Measurements from ENCODE around the gene PLK5. TPM values are rescaled to one million over a fixed set of nuclear protein-coding genes. Genes with fewer than 3 reads are reported as not detected.

PLK5 gene
- total RNA-seq, 1 donor, result not detected

DNA sequence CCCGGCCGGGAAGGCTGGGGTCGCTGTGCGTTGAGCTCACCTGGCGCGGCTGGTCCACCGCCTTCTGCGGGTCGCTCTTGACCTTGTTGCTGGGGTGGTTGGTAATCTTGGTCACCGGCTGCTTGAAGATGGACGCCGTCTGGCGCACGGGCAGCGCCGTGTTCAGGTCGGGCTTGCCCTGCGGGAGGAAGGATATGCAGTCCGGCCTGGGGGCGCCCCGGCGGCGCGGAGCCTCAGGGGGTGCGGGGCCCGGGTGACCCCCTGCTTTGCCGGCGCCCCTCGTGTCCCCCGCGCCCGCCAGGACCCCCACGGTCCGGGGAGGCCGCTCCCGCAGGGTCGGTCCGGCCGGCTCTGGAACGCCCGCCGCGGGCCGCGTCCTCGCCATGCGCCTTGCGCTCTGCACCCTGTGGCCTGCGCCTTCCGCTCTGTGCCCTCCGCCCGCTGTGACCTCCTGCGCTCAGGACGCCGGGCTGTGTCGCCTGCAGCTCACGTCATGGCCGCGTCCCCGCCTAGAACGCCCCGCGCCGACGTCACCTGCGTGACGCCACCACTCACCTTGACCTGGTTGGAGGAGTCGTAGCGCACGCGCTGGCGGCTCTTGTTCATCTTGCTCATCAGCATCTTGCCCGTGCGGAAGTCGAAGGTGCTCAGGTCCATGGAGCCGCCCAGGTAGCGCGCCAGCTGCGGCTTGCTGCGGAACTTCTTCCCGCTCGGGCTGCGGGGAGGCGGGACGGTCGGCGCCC lies 60.8 kb downstream of the PLK5 start:
- no peak for DNase-seq (ENCODE audit: low read depth)
- TF ChIP-seq, protein P1, sequence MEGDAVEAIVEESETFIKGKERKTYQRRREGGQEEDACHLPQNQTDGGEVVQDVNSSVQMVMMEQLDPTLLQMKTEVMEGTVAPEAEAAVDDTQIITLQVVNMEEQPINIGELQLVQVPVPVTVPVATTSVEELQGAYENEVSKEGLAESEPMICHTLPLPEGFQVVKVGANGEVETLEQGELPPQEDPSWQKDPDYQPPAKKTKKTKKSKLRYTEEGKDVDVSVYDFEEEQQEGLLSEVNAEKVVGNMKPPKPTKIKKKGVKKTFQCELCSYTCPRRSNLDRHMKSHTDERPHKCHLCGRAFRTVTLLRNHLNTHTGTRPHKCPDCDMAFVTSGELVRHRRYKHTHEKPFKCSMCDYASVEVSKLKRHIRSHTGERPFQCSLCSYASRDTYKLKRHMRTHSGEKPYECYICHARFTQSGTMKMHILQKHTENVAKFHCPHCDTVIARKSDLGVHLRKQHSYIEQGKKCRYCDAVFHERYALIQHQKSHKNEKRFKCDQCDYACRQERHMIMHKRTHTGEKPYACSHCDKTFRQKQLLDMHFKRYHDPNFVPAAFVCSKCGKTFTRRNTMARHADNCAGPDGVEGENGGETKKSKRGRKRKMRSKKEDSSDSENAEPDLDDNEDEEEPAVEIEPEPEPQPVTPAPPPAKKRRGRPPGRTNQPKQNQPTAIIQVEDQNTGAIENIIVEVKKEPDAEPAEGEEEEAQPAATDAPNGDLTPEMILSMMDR (IDR thresholded peaks at IDR 0.05; ENCODE audit: insufficient read depth, low read length), result no peak

DNA sequence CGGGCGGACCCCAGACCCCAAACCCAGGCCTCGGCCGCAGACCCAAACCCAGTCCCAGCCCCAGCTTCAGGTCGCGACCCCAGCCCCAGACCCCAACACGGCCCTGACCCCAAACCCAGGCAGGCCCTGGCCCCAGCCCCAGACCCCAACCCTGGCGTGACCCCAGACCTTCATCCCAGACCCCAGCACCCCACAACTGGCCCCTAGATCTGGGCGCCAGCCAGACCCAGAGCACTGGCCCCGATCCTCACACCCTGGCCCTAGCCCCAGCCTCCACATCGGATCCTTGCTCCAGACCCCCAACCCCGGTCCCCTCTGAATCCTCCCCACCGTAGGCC lies 61.3 kb downstream of the PLK5 start:
- no peak overlapping the region for H3K4me3 ChIP-seq (ENCODE audit: low read depth, low read length)
- TF ChIP-seq, protein P1 (IDR thresholded peaks at IDR 0.05; ENCODE audit: insufficient read depth, low read length), result no peak
- no peak for DNase-seq (ENCODE audit: low read depth)

More for the DNA sequence above, 60.8 kb downstream of the PLK5 start:
- no peak overlapping the region for H3K4me3 ChIP-seq (ENCODE audit: low read depth, low read length)

Small RNA genes within 50 kb of the gene (small RNA-seq; reads per million reads assigned to genes)
- gene AC005943.2 (not detected), gene RN7SL477P (not detected)

Other genes starting within 250 kb of the PLK5 start
- gene FAM174C, start 248.5 kb upstream of the PLK5 start, total RNA-seq (ENCODE audit: low replicate concordance), result 25.2 and 123 TPM in 2 replicates
- not detected in 2 replicates for gene EFNA2, start 238.2 kb upstream of the PLK5 start, total RNA-seq (ENCODE audit: low replicate concordance)
- 14.6 and 40.7 TPM in 2 replicates for gene NDUFS7, start 140.2 kb upstream of the PLK5 start, total RNA-seq (ENCODE audit: low replicate concordance)
- 8.8 and 40.6 TPM in 2 replicates for gene GAMT, start 122.5 kb upstream of the PLK5 start, total RNA-seq (ENCODE audit: low replicate concordance)
- gene DAZAP1, start 116.5 kb upstream of the PLK5 start, total RNA-seq (ENCODE audit: low replicate concordance), result 17.3 and 43.8 TPM in 2 replicates
- gene RPS15, start 85.7 kb upstream of the PLK5 start, total RNA-seq (ENCODE audit: low replicate concordance), result 567 and 712 TPM in 2 replicates
- gene APC2, start 74.0 kb upstream of the PLK5 start, total RNA-seq (ENCODE audit: low replicate concordance), result 0.27 and 0.57 TPM in 2 replicates
- gene C19orf25, start 44.9 kb upstream of the PLK5 start, total RNA-seq (ENCODE audit: low replicate concordance), result 13.2 and 26.8 TPM in 2 replicates
- gene PCSK4, start 33.7 kb upstream of the PLK5 start, total RNA-seq (ENCODE audit: low replicate concordance), result 0.25 and 2.2 TPM in 2 replicates
- 0.65 and 2.8 TPM in 2 replicates for gene REEP6, start 32.9 kb upstream of the PLK5 start, total RNA-seq (ENCODE audit: low replicate concordance)
- 1.2 and 4.2 TPM in 2 replicates for gene ADAMTSL5, start 11.1 kb upstream of the PLK5 start, total RNA-seq (ENCODE audit: low replicate concordance)
- 19.0 and 27.6 TPM in 2 replicates for gene MEX3D, start 44.2 kb downstream of the PLK5 start, total RNA-seq (ENCODE audit: low replicate concordance)
- gene MBD3, start 68.8 kb downstream of the PLK5 start, total RNA-seq (ENCODE audit: low replicate concordance), result 66.3 and 77.3 TPM in 2 replicates
- gene UQCR11, start 81.4 kb downstream of the PLK5 start, total RNA-seq (ENCODE audit: low replicate concordance), result 28.9 and 37.6 TPM in 2 replicates
- gene TCF3, start 128.5 kb downstream of the PLK5 start, total RNA-seq (ENCODE audit: low replicate concordance), result 27.0 and 74.2 TPM in 2 replicates
- not detected in 2 replicates for gene ONECUT3, start 229.4 kb downstream of the PLK5 start, total RNA-seq (ENCODE audit: low replicate concordance)

All from fibroblast of the aortic adventitia (primary cell).